Upper lobe of left lung (tissue), 6 donors: Measurements from ENCODE around the gene TSR1. TPM values are rescaled to one million over a fixed set of nuclear protein-coding genes. Genes with fewer than 3 reads are reported as not detected.

ENCODE experiments used
- ATAC-seq, 2 donors: fragments of 200-7000 bp; cut with Tn5 transposase; one replicate each; pipeline ENCODE4 v1.9.1; 2022; ENCODE audit warnings: mild to moderate bottlenecking in 2 of 2, moderate library complexity in 2 of 2; ENCODE audit not compliant: low FRiP score in 2 of 2
- DNase-seq, 2 donors: peaks; one replicate each; pipeline ENCODE4 v3.0.0-alpha.2; 2019 to 2020
- H3K27ac ChIP-seq, 4 donors: fragments of 200-600 bp; sonication (generic); one replicate each; pipeline ENCODE4 v1.5.1; 2016 to 2019
- H3K27me3 ChIP-seq, 4 donors: fragments of 200-600 bp; sonication (generic); one replicate each; pipeline ENCODE4 v1.5.1; 2017 to 2019
- H3K36me3 ChIP-seq, 4 donors: fragments of 200-600 bp; sonication (generic); one replicate each; pipeline ENCODE4 v1.5.1; 2016 to 2019
- H3K4me1 ChIP-seq, 4 donors: fragments of 200-600 bp; sonication (generic); one replicate each; pipeline ENCODE4 v1.5.1; 2018 to 2019
- H3K4me3 ChIP-seq, 4 donors: fragments of 200-600 bp; sonication (generic); one replicate each; pipeline ENCODE4 v1.5.1; 2017 to 2019; ENCODE audit warnings: mild to moderate bottlenecking in 2 of 4, moderate library complexity in 1 of 4
- H3K9me3 ChIP-seq, 4 donors: fragments of 200-600 bp; sonication (generic); one replicate each; pipeline ENCODE4 v1.5.1; 2018 to 2019
- CTCF ChIP-seq, 6 experiments: fragments of 450-650 bp in 4 of 6; fragments of 200-600 bp in 2 of 6; sonication (generic) in 2 of 6; IDR thresholded peaks; one replicate each; pipeline ENCODE4 v1.5.1; 2016 to 2019; ENCODE audit warnings: antibody characterized with exemption in 6 of 6
- EP300 ChIP-seq, 4 donors: sonication (generic); formaldehyde crosslinking; IDR thresholded peaks; one replicate each; pipeline ENCODE4 v1.5.1; 2017; ENCODE audit warnings: antibody characterized with exemption in 4 of 4, control low read depth in 2 of 4
- POLR2A ChIP-seq, 4 donors: fragments of 450-650 bp; IDR thresholded peaks; one replicate each; pipeline ENCODE4 v1.5.1; 2016 to 2017; ENCODE audit warnings: antibody characterized with exemption in 4 of 4, mild to moderate bottlenecking in 2 of 4
- POLR2AphosphoS5 ChIP-seq, 2 donors: sonication (generic); formaldehyde crosslinking; IDR thresholded peaks; one replicate each; pipeline ENCODE4 v1.5.1; 2017; ENCODE audit warnings: antibody characterized with exemption in 2 of 2
- WGBS, 2 donors: methylation state at CpG; one replicate each; pipeline ENCODE4 v1.1.5; 2017 to 2018; 5-methylcytosine and 5-hydroxymethylcytosine counted together
- total RNA-seq, 6 donors: library from RNA; depleted of rRNA in 4 of 6; stranded (reverse); fragments of >200 nt in 4 of 6; gene quantifications; one replicate each; pipeline versions ENCODE4 v1.1.0 to v1.2.1, GENCODE V29; 2016 to 2021
- donor health status: DM: no; HTN: no; CAD: no; lungs with moderate emphysema.
- donor health status: DM: no; HTN: yes; CAD: no; lungs with severe emphysema.

Gene TSR1
- total RNA-seq, 6 donors from 2014 or later = 15.8 to 52.4 (median 23.6) TPM

- H3K27me3 ChIP-seq = no peaks in the 10 kb centered on the region
- H3K36me3 ChIP-seq = peaks cover 0 to 57% (median 41%) of the 10 kb centered on the region in 4 donors
- no peak for DNase-seq
- no peak for TF ChIP-seq EP300 (IDR thresholded peaks at IDR 0.05)
- TF ChIP-seq POLR2A (IDR thresholded peaks at IDR 0.05) = no peak
- TF ChIP-seq CTCF (IDR thresholded peaks at IDR 0.05) = no peak
- TF ChIP-seq POLR2AphosphoS5 (IDR thresholded peaks at IDR 0.05) = no peak
- ATAC-seq = no peak
- WGBS, 2 donors = 62 to 66% methylated on average over 11 to 15 of the region's 15 CpGs
- H3K9me3 ChIP-seq = no peaks in the 10 kb centered on the region
- no peak overlapping the region for H3K4me3 ChIP-seq
- peaks cover 0 to 20% (median 12%) of the 10 kb centered on the region in 4 donors for H3K4me1 ChIP-seq
- peak overlapping the region in 1 of 4 donors; percentile 4 for H3K27ac ChIP-seq
Observed at GRCh38 chr17:2380950-2381649, 44.8 kb upstream of the TSR1 start.

- peak overlapping the region in 1 of 4 donors; percentile 4 for H3K27ac ChIP-seq
- WGBS, 2 donors = 78 to 90% methylated on average over 9 to 12 of the region's 16 CpGs
- ATAC-seq (no peak), DNase-seq (peak in 1 of 2 donors; percentile 57)
- no peaks in the 10 kb centered on the region for H3K27me3 ChIP-seq
- H3K36me3 ChIP-seq = peaks cover 4 to 58% (median 41%) of the 10 kb centered on the region in 4 donors
- TF ChIP-seq EP300 (IDR thresholded peaks at IDR 0.05) = no peak
- no peak for TF ChIP-seq POLR2AphosphoS5 (IDR thresholded peaks at IDR 0.05)
- TF ChIP-seq POLR2A (IDR thresholded peaks at IDR 0.05) = no peak
- no peaks in the 10 kb centered on the region for H3K9me3 ChIP-seq
- peaks cover 0 to 20% (median 12%) of the 10 kb centered on the region in 4 donors for H3K4me1 ChIP-seq
- no peak overlapping the region for H3K4me3 ChIP-seq
Observed at GRCh38 chr17:2380226-2380922, 44.1 kb upstream of the TSR1 start.

GRCh38 chr17:2379489-2380225, 43.4 kb upstream of the TSR1 start:
- WGBS, 2 donors = 92% methylated on average over 25 of the region's 25 CpGs; no CpG with 5 or more reads in 1 of the 2 donors
- Histone ChIP-seq H3K4me3 (no peak overlapping the region), H3K4me1 (peaks cover 0 to 20% (median 12%) of the 10 kb centered on the region in 4 donors), H3K27me3 (no peaks in the 10 kb centered on the region), H3K9me3 (no peaks in the 10 kb centered on the region), H3K36me3 (peaks cover 4 to 62% (median 42%) of the 10 kb centered on the region in 4 donors), H3K27ac (no peak overlapping the region)
- ATAC-seq (no peak), DNase-seq (peak in 1 of 2 donors; percentile 72)
- TF ChIP-seq CTCF (IDR thresholded peaks at IDR 0.05) (no peak), EP300 (IDR thresholded peaks at IDR 0.05) (no peak), POLR2A (IDR thresholded peaks at IDR 0.05) (no peak), POLR2AphosphoS5 (IDR thresholded peaks at IDR 0.05) (no peak)

- H3K4me3 ChIP-seq = no peak overlapping the region
- H3K9me3 ChIP-seq = no peaks in the 10 kb centered on the region
- no peak overlapping the region for H3K27ac ChIP-seq
- DNase-seq (peak in 1 of 2 donors; percentile 40), ATAC-seq (no peak)
- H3K27me3 ChIP-seq = no peaks in the 10 kb centered on the region
- no peak for TF ChIP-seq POLR2A (IDR thresholded peaks at IDR 0.05)
- TF ChIP-seq POLR2AphosphoS5 (IDR thresholded peaks at IDR 0.05) = no peak
- no peak for TF ChIP-seq CTCF (IDR thresholded peaks at IDR 0.05)
- TF ChIP-seq EP300 (IDR thresholded peaks at IDR 0.05) = no peak
- WGBS, 2 donors = 88 to 94% methylated on average over 6 to 11 of the region's 11 CpGs
- H3K36me3 ChIP-seq = peaks cover 4 to 70% (median 45%) of the 10 kb centered on the region in 4 donors
- peaks cover 0 to 20% (median 12%) of the 10 kb centered on the region in 4 donors for H3K4me1 ChIP-seq
Observed at GRCh38 chr17:2378905-2379304, 42.6 kb upstream of the TSR1 start.

GRCh38 chr17:2377659-2378058, 41.4 kb upstream of the TSR1 start:
- Histone ChIP-seq H3K27ac (no peak overlapping the region), H3K4me3 (no peak overlapping the region), H3K9me3 (no peaks in the 10 kb centered on the region), H3K4me1 (peaks cover 0 to 18% (median 8%) of the 10 kb centered on the region in 4 donors), H3K27me3 (no peaks in the 10 kb centered on the region), H3K36me3 (peaks cover 4 to 82% (median 53%) of the 10 kb centered on the region in 4 donors)
- ATAC-seq (no peak), DNase-seq (peak in 1 of 2 donors; percentile 58)
- TF ChIP-seq POLR2AphosphoS5 (IDR thresholded peaks at IDR 0.05) (no peak), CTCF (IDR thresholded peaks at IDR 0.05) (no peak), EP300 (IDR thresholded peaks at IDR 0.05) (no peak), POLR2A (IDR thresholded peaks at IDR 0.05) (no peak)
- WGBS, 2 donors = 96 to 98% methylated on average over 9 to 10 of the region's 10 CpGs
